Measurements from ENCODE around the gene PRKN. TPM values are rescaled to one million over a fixed set of nuclear protein-coding genes. Genes with fewer than 3 reads are reported as not detected.

PRKN gene
- total RNA-seq, 1 experiment from 2014 or later: 0.46 TPM

DNA sequence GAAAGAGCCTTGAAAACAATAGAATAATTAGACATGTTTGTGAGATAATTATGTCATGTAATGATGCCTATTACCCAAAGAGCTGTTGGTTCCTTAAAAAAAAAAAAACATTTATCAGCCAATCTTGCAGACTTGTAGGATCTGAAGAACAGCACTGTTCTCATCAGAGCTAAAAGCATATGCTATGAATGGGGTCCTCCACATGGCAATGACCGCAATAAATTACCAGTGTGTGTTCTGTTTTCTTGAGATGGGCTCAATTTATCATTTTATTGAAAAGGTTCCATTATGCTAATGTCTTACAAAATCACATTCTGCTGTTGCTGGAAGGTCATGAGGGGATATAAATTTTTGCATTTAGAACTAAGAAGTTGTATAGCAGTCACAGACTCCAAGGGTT lies 484.7 kb downstream of the PRKN start:
- in situ Hi-C loops (cut with HindIII; ENCODE audit: low pct_unique_long_range_greater_than_20kb, low sequenced_read_pairs): no loop called here
- ChIA-PET POLR2A (no interaction called here), CTCF (no interaction called here)
- Histone ChIP-seq H3K4me1 (ENCODE audit: control insufficient read depth, insufficient read depth, low read length) (no peaks in the 10 kb centered on the region), H3K27me3 (ENCODE audit: control insufficient read depth, insufficient read depth, low read length) (no peaks in the 10 kb centered on the region), H3K36me3 (ENCODE audit: control insufficient read depth, insufficient read depth, low read length) (no peaks in the 10 kb centered on the region), H3K9me3 (ENCODE audit: control insufficient read depth, insufficient read depth, low read depth, low read length) (no peaks in the 10 kb centered on the region), H3K4me3 (ENCODE audit: low read depth in 2 of 2, low read length in 2 of 2) (no peak overlapping the region), H3K27ac (ENCODE audit: low read length) (no peak overlapping the region)
- BruUV-seq (replicated peaks): no TSS peak
- DNase-seq (ENCODE audit: low read depth, low spot score) (no peak), ATAC-seq (no peak)
- TF ChIP-seq POLR2AphosphoS5 (IDR thresholded peaks at IDR 0.05; ENCODE audit: low read depth, low read length): no peak
- TF ChIP-seq SIN3A (IDR thresholded peaks at IDR 0.05; ENCODE audit: borderline replicate concordance, insufficient read depth, low read depth, low read length): no peak
- TF ChIP-seq TCF7L2 (IDR thresholded peaks at IDR 0.05; ENCODE audit: low read depth, low read length): no peak
- TF ChIP-seq, protein P1, sequence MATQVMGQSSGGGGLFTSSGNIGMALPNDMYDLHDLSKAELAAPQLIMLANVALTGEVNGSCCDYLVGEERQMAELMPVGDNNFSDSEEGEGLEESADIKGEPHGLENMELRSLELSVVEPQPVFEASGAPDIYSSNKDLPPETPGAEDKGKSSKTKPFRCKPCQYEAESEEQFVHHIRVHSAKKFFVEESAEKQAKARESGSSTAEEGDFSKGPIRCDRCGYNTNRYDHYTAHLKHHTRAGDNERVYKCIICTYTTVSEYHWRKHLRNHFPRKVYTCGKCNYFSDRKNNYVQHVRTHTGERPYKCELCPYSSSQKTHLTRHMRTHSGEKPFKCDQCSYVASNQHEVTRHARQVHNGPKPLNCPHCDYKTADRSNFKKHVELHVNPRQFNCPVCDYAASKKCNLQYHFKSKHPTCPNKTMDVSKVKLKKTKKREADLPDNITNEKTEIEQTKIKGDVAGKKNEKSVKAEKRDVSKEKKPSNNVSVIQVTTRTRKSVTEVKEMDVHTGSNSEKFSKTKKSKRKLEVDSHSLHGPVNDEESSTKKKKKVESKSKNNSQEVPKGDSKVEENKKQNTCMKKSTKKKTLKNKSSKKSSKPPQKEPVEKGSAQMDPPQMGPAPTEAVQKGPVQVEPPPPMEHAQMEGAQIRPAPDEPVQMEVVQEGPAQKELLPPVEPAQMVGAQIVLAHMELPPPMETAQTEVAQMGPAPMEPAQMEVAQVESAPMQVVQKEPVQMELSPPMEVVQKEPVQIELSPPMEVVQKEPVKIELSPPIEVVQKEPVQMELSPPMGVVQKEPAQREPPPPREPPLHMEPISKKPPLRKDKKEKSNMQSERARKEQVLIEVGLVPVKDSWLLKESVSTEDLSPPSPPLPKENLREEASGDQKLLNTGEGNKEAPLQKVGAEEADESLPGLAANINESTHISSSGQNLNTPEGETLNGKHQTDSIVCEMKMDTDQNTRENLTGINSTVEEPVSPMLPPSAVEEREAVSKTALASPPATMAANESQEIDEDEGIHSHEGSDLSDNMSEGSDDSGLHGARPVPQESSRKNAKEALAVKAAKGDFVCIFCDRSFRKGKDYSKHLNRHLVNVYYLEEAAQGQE (IDR thresholded peaks at IDR 0.05; ENCODE audit: insufficient read depth in 1 of 2, low read depth in 2 of 2, low read length in 1 of 2): no peak
- TF ChIP-seq, protein P2, sequence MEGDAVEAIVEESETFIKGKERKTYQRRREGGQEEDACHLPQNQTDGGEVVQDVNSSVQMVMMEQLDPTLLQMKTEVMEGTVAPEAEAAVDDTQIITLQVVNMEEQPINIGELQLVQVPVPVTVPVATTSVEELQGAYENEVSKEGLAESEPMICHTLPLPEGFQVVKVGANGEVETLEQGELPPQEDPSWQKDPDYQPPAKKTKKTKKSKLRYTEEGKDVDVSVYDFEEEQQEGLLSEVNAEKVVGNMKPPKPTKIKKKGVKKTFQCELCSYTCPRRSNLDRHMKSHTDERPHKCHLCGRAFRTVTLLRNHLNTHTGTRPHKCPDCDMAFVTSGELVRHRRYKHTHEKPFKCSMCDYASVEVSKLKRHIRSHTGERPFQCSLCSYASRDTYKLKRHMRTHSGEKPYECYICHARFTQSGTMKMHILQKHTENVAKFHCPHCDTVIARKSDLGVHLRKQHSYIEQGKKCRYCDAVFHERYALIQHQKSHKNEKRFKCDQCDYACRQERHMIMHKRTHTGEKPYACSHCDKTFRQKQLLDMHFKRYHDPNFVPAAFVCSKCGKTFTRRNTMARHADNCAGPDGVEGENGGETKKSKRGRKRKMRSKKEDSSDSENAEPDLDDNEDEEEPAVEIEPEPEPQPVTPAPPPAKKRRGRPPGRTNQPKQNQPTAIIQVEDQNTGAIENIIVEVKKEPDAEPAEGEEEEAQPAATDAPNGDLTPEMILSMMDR (IDR thresholded peaks at IDR 0.05): no peak
- intact Hi-C loops (cut with micrococcal nuclease; ENCODE audit: unreplicated experiment): no loop called here

DNA sequence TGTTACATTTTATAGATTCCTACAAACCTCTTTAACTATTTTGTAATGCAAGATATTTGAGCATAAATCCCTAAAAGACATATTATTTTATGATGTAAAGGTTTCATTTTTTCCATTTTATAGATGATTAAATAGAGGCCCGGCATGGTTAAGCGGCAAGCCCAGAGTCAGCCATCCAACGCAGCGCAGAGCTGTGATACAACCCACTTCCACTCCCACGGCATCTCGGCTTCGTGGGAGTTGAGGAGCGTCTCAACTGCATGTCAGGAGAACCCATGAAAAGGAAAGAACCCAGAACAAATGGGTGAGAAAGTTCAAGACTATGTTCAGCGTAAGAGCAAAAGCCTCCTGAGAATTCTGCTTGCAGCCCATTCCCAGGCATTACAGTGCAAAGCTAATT lies 488.2 kb downstream of the PRKN start:
- Histone ChIP-seq H3K4me1 (ENCODE audit: control insufficient read depth, insufficient read depth, low read length) (no peaks in the 10 kb centered on the region), H3K27me3 (ENCODE audit: control insufficient read depth, insufficient read depth, low read length) (no peaks in the 10 kb centered on the region), H3K9me3 (ENCODE audit: control insufficient read depth, insufficient read depth, low read depth, low read length) (no peaks in the 10 kb centered on the region), H3K4me3 (ENCODE audit: low read depth in 2 of 2, low read length in 2 of 2) (no peak overlapping the region), H3K36me3 (ENCODE audit: control insufficient read depth, insufficient read depth, low read length) (no peaks in the 10 kb centered on the region), H3K27ac (ENCODE audit: low read length) (no peak overlapping the region)
- ATAC-seq (no peak), DNase-seq (ENCODE audit: low read depth, low spot score) (no peak)
- intact Hi-C loops (cut with micrococcal nuclease; ENCODE audit: unreplicated experiment): no loop called here
- no peak for TF ChIP-seq SIN3A (IDR thresholded peaks at IDR 0.05; ENCODE audit: borderline replicate concordance, insufficient read depth, low read depth, low read length)
- BruUV-seq (replicated peaks): no TSS peak
- ChIA-PET POLR2A (no interaction called here), CTCF (no interaction called here)
- in situ Hi-C loops (cut with HindIII; ENCODE audit: low pct_unique_long_range_greater_than_20kb, low sequenced_read_pairs): no loop called here

DNA sequence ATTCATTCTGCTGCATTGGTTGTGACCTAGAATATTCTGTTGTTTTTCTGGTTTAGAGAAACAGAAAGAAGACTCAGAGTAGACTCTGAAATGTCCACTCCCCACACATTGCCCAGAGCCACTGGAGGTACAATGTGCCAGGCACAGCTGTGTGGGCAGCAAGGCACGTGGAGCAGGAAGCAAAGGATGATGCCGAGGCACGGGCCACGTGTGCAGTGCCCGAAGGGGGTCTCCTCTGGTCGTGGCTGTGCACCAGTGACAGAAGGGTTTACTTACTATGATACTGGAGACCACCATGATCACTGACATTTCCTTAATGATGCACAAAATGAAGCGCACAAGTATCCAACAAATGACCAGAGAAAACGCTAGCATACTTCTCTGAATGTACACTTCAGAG lies 488.9 kb downstream of the PRKN start:
- H3K27ac ChIP-seq (ENCODE audit: low read length): no peak overlapping the region
- H3K4me1 ChIP-seq (ENCODE audit: control insufficient read depth, insufficient read depth, low read length): no peaks in the 10 kb centered on the region
- no TSS peak for BruUV-seq (replicated peaks)
- no peak for DNase-seq (ENCODE audit: low read depth, low spot score)
- ChIA-PET CTCF (no interaction called here), POLR2A (no interaction called here)
- no peak for TF ChIP-seq TCF7L2 (IDR thresholded peaks at IDR 0.05; ENCODE audit: low read depth, low read length)
- ATAC-seq: no peak
- in situ Hi-C loops (cut with HindIII; ENCODE audit: low pct_unique_long_range_greater_than_20kb, low sequenced_read_pairs) (no loop called here), intact Hi-C loops (cut with micrococcal nuclease; ENCODE audit: unreplicated experiment) (no loop called here)
- H3K36me3 ChIP-seq (ENCODE audit: control insufficient read depth, insufficient read depth, low read length): no peaks in the 10 kb centered on the region
- H3K27me3 ChIP-seq (ENCODE audit: control insufficient read depth, insufficient read depth, low read length): no peaks in the 10 kb centered on the region
- no peaks in the 10 kb centered on the region for H3K9me3 ChIP-seq (ENCODE audit: control insufficient read depth, insufficient read depth, low read depth, low read length)
- H3K4me3 ChIP-seq (ENCODE audit: low read depth in 2 of 2, low read length in 2 of 2): no peak overlapping the region
